CD4-positive, CD25-positive, alpha-beta regulatory T cell (primary cell): Measurements from ENCODE around the gene DNMT3A. TPM values are rescaled to one million over a fixed set of nuclear protein-coding genes. Genes with fewer than 3 reads are reported as not detected.

Source experiments
- ATAC-seq, 2 donors: fragments of 150-1000 bp; cut with Tn5 transposase; one replicate each; pipeline ENCODE4 v1.10.0; 2021; ENCODE audit warnings: low read depth in 2 of 2, moderate number of reproducible peaks in 2 of 2, moderate library complexity in 1 of 2
- DNase-seq, 3 donors: peaks; one replicate each; pipeline versions ENCODE4 v3.0.0 to v3.0.0-alpha.2; 2012 to 2022; ENCODE audit warnings: mixed read lengths in 1 of 3
- H3K27ac ChIP-seq: one replicate; pipeline ENCODE4 v1.7.0; 2013; ENCODE audit warnings: mild to moderate bottlenecking, low read length; ENCODE audit not compliant: insufficient read depth, poor library complexity, severe bottlenecking
- H3K27me3 ChIP-seq: one replicate; pipeline ENCODE4 v1.7.0; 2013; ENCODE audit warnings: low read length; ENCODE audit not compliant: control insufficient read depth, insufficient read depth
- H3K36me3 ChIP-seq: one replicate; pipeline ENCODE4 v1.7.0; 2013; ENCODE audit warnings: mild to moderate bottlenecking, low read length, moderate library complexity; ENCODE audit not compliant: control insufficient read depth, insufficient read depth
- H3K4me1 ChIP-seq: 2 replicates; pipeline ENCODE4 v1.7.0; 2013; ENCODE audit warnings: mild to moderate bottlenecking, low read length; ENCODE audit not compliant: insufficient read depth, control insufficient read depth, poor library complexity, severe bottlenecking
- H3K4me3 ChIP-seq: one replicate; pipeline ENCODE4 v1.7.0; 2013; ENCODE audit warnings: low read depth, mild to moderate bottlenecking, low read length, moderate library complexity
- H3K9me3 ChIP-seq, 2 experiments: 1 replicate in 1 of 2; 2 replicates in 1 of 2; pipeline ENCODE4 v1.7.0; 2013; ENCODE audit warnings: low read length in 2 of 2, mild to moderate bottlenecking in 1 of 2, moderate library complexity in 1 of 2; ENCODE audit not compliant: control insufficient read depth in 2 of 2
- H3K27ac Mint-ChIP-seq, 3 donors: one replicate each; pipeline ENCODE4 v1.8.0; 2020 to 2022; ENCODE audit warnings: mild to moderate bottlenecking in 3 of 3, mixed read lengths in 3 of 3, moderate library complexity in 2 of 3
- H3K27me3 Mint-ChIP-seq: one replicate; pipeline ENCODE4 v1.8.0; 2022; ENCODE audit warnings: mild to moderate bottlenecking, mixed read lengths
- H3K36me3 Mint-ChIP-seq: one replicate; pipeline ENCODE4 v1.8.0; 2020; ENCODE audit warnings: mixed read lengths
- H3K4me1 Mint-ChIP-seq, 4 donors: one replicate each; pipeline ENCODE4 v1.8.0; 2020 to 2022; ENCODE audit warnings: mixed read lengths in 4 of 4, mild to moderate bottlenecking in 1 of 4
- H3K4me3 Mint-ChIP-seq, 4 donors: one replicate each; pipeline ENCODE4 v1.8.0; 2020 to 2022; ENCODE audit warnings: mild to moderate bottlenecking in 4 of 4, mixed read lengths in 4 of 4, moderate library complexity in 3 of 4
- H3K9me3 Mint-ChIP-seq, 7 donors: one replicate each; pipeline ENCODE4 v1.8.0; 2020 to 2022; ENCODE audit warnings: mixed read lengths in 7 of 7, mild to moderate bottlenecking in 3 of 7, moderate library complexity in 2 of 7
- polyA plus RNA-seq, 4 donors: library from polyadenylated mRNA; unstranded; fragments of 300-500 nt; fragmentation: Illumina TruSeq; gene quantifications; one replicate each; pipeline ENCODE4 v1.2.3, GENCODE V29; 2021
- total RNA-seq: library from RNA; stranded (reverse); gene quantifications from one replicate; pipeline ENCODE4 v1.2.3, GENCODE V29; 2022

The DNMT3A gene
- total and polyA plus RNA-seq, 5 donors from 2014 or later, result 8.1 to 81.0 (median 12.4) TPM

GRCh38 chr2:25303633-25304236 is 38.0 kb downstream of the DNMT3A start:
- peaks cover 35% of the 10 kb centered on the region for H3K4me1 ChIP-seq
- H3K9me3 ChIP-seq, result no peaks in the 10 kb centered on the region
- Mint-ChIP-seq H3K36me3 (peaks cover 40% of the 10 kb centered on the region), H3K27me3 (no peaks in the 10 kb centered on the region), H3K9me3 (no peaks in the 10 kb centered on the region), H3K27ac (peak overlapping the region in 2 of 3 donors; percentile 7 to 91), H3K4me3 (no peak overlapping the region), H3K4me1 (peaks cover 10 to 74% (median 26%) of the 10 kb centered on the region in 4 donors)
- no peak for DNase-seq
- no peak overlapping the region for H3K4me3 ChIP-seq
- peak overlapping the region; percentile 2 for H3K27ac ChIP-seq
- no peaks in the 10 kb centered on the region for H3K27me3 ChIP-seq
- peaks cover 43% of the 10 kb centered on the region for H3K36me3 ChIP-seq
- ATAC-seq, result no peak

GRCh38 chr2:25302758-25303375 is 38.9 kb downstream of the DNMT3A start:
- Mint-ChIP-seq H3K36me3 (peaks cover 38% of the 10 kb centered on the region), H3K27ac (peak overlapping the region in 1 of 3 donors; percentile 63), H3K27me3 (no peaks in the 10 kb centered on the region), H3K4me3 (no peak overlapping the region), H3K4me1 (peaks cover 10 to 70% (median 25%) of the 10 kb centered on the region in 4 donors), H3K9me3 (no peaks in the 10 kb centered on the region)
- H3K27ac ChIP-seq, result peak overlapping the region; percentile 10
- H3K9me3 ChIP-seq, result no peaks in the 10 kb centered on the region
- ATAC-seq (no peak), DNase-seq (no peak)
- no peaks in the 10 kb centered on the region for H3K27me3 ChIP-seq
- no peak overlapping the region for H3K4me3 ChIP-seq
- H3K4me1 ChIP-seq, result peaks cover 29% of the 10 kb centered on the region
- peaks cover 42% of the 10 kb centered on the region for H3K36me3 ChIP-seq

DNA sequence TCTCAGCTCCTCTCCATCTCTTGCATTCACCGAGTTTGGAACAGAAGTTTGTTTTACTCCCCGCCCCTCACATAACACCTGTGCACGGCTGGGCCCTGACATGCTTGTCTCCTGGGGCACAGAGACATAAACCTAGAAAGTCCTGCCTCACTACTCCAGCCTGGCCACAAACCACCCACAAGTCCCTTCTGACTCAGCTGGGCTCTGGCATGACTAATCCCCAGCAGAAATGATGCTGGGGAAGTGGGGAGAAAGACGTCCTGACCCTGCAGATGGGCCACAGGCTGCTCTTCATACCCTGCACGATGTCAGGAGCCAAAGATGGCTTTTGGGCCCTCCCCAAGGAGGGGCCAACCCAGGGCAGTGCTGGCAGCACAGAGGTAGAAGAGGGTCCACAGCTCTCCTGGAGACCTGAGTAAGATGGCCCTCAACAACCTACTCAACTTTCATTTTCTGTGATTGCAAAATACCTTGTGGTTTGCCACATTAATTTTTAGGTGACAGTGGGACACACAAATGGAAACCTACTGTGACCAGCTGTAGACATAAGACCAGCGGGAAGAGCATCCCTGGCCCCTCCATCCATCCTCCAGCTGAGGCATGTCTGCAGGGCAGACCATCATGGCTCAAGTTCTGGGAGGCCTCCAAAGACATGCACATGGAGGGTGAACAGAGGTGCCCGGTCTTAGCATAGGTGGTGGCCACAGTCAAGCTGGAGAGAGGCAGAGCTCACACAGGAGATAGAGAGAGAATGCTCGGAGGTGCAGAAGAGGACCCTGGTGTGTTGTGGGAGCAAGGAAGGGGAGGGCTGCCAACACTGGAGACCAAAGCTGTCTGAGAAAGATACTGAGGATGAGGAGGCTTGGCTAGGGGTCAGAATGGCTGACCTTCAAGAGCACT is 40.0 kb downstream of the DNMT3A start:
- H3K27me3 ChIP-seq, result no peaks in the 10 kb centered on the region
- H3K27ac ChIP-seq, result no peak overlapping the region
- Mint-ChIP-seq H3K9me3 (no peaks in the 10 kb centered on the region), H3K4me3 (peak overlapping the region; percentile 22 to 74 (median 52)), H3K27me3 (no peaks in the 10 kb centered on the region), H3K36me3 (peaks cover 33% of the 10 kb centered on the region), H3K4me1 (peaks cover 10 to 60% (median 22%) of the 10 kb centered on the region in 4 donors), H3K27ac (peak overlapping the region; percentile 87 to 94 (median 89))
- peak; percentile 91 to 92 for ATAC-seq
- peaks cover 38% of the 10 kb centered on the region for H3K36me3 ChIP-seq
- peaks cover 29% of the 10 kb centered on the region for H3K4me1 ChIP-seq
- DNase-seq, result peak in 1 of 3 donors; percentile 84
- H3K4me3 ChIP-seq, result no peak overlapping the region
- H3K9me3 ChIP-seq, result no peaks in the 10 kb centered on the region

GRCh38 chr2:25300001-25300400 is 41.7 kb downstream of the DNMT3A start:
- Histone ChIP-seq H3K27ac (no peak overlapping the region), H3K27me3 (no peaks in the 10 kb centered on the region), H3K4me3 (no peak overlapping the region), H3K4me1 (peaks cover 26% of the 10 kb centered on the region), H3K9me3 (no peaks in the 10 kb centered on the region), H3K36me3 (peaks cover 30% of the 10 kb centered on the region)
- Mint-ChIP-seq H3K27ac (peak overlapping the region in 2 of 3 donors; percentile 69 to 83), H3K27me3 (no peaks in the 10 kb centered on the region), H3K4me3 (no peak overlapping the region), H3K36me3 (peaks cover 33% of the 10 kb centered on the region), H3K9me3 (no peaks in the 10 kb centered on the region), H3K4me1 (peaks cover 15 to 59% (median 30%) of the 10 kb centered on the region in 4 donors)
- DNase-seq (no peak), ATAC-seq (no peak)

- Mint-ChIP-seq H3K4me1 (peaks cover 15 to 59% (median 37%) of the 10 kb centered on the region in 4 donors), H3K36me3 (peaks cover 27% of the 10 kb centered on the region), H3K4me3 (no peak overlapping the region), H3K27ac (no peak overlapping the region), H3K9me3 (no peaks in the 10 kb centered on the region), H3K27me3 (no peaks in the 10 kb centered on the region)
- Histone ChIP-seq H3K9me3 (no peaks in the 10 kb centered on the region), H3K4me1 (peaks cover 37% of the 10 kb centered on the region), H3K27me3 (no peaks in the 10 kb centered on the region), H3K4me3 (no peak overlapping the region), H3K27ac (no peak overlapping the region), H3K36me3 (peaks cover 29% of the 10 kb centered on the region)
- ATAC-seq (no peak), DNase-seq (no peak)
Measured at GRCh38 chr2:25298776-25299431, 42.8 kb downstream of the DNMT3A start.

GRCh38 chr2:25297738-25298137 is 44.0 kb downstream of the DNMT3A start:
- peaks cover 15 to 64% (median 41%) of the 10 kb centered on the region in 4 donors for H3K4me1 Mint-ChIP-seq
- no peak for ATAC-seq

DNA sequence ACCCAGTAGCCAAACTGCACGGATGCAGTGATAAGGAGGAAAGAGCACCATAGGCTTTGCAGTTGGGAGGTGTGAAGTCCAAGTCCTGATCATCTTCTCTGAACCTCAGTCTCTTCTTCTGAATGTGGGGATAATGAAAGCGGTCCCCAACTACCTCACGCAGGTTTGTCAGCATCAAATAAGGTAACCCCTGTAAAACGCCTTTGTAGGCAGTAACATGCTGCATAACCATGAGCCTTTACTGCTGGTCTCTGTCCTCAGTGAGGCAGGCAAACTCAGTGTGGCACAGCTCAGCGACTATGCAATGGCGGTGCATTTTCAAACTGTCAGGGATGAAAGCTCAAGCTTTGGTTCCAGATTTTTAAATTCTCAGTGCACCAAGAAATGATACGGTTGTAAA is 46.1 kb downstream of the DNMT3A start:
- peaks cover 10 to 57% (median 31%) of the 10 kb centered on the region in 4 donors for H3K4me1 Mint-ChIP-seq
- Histone ChIP-seq H3K27ac (peak overlapping the region; percentile 89), H3K4me3 (peak overlapping the region; percentile 48), H3K9me3 (no peaks in the 10 kb centered on the region), H3K27me3 (no peaks in the 10 kb centered on the region), H3K4me1 (peaks cover 46% of the 10 kb centered on the region), H3K36me3 (peaks cover 18% of the 10 kb centered on the region)
- H3K4me3 Mint-ChIP-seq, result peak overlapping the region; percentile 59 to 88 (median 73)
- H3K27me3 Mint-ChIP-seq, result no peaks in the 10 kb centered on the region
- ATAC-seq, result no peak
- H3K36me3 Mint-ChIP-seq, result peaks cover 22% of the 10 kb centered on the region
- H3K27ac Mint-ChIP-seq, result peak overlapping the region; percentile 95 to 98 (median 98)
- H3K9me3 Mint-ChIP-seq, result no peaks in the 10 kb centered on the region
- DNase-seq, result no peak

More at GRCh38 chr2:25297738-25298137, 44.0 kb downstream of the DNMT3A start:
- no peak for DNase-seq
- Histone ChIP-seq H3K27ac (no peak overlapping the region), H3K9me3 (no peaks in the 10 kb centered on the region), H3K4me1 (peaks cover 48% of the 10 kb centered on the region), H3K27me3 (no peaks in the 10 kb centered on the region), H3K36me3 (peaks cover 17% of the 10 kb centered on the region), H3K4me3 (no peak overlapping the region)
- H3K4me3 Mint-ChIP-seq, result no peak overlapping the region
- no peaks in the 10 kb centered on the region for H3K27me3 Mint-ChIP-seq
- H3K27ac Mint-ChIP-seq, result peak overlapping the region in 2 of 3 donors; percentile 51 to 80
- H3K9me3 Mint-ChIP-seq, result no peaks in the 10 kb centered on the region
- peaks cover 24% of the 10 kb centered on the region for H3K36me3 Mint-ChIP-seq
